HCEC 1CT (cell line): ENCODE results near the gene RCSD1.
A peak's percentile ranks its signal among the peaks of the same experiment; 100 is the strongest.

Experiments used
- DNase-seq: peaks from one replicate; pipeline ENCODE4 v3.0.0-alpha.2; 2017

RCSD1 gene

DNA sequence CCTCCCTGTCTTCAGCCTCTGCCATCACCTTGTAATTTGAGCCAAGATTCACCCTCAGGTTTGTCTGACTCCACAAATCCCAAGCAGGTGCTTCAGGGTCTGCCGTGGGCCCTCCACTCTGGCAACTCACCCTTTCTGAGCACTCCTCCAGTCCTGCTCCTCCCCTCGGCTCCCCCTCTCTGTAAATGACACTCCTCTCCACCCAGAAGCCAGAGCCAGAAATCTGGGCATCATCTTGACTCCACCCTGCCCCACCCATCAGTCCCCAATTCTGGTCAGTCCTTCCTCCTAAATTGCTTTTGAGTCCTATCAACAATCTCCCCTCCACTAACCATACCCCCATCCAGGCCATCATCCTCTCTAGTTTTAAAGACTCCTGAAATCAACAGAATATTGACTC lies 40.5 kb downstream of the RCSD1 start:
- no peak for DNase-seq

DNA sequence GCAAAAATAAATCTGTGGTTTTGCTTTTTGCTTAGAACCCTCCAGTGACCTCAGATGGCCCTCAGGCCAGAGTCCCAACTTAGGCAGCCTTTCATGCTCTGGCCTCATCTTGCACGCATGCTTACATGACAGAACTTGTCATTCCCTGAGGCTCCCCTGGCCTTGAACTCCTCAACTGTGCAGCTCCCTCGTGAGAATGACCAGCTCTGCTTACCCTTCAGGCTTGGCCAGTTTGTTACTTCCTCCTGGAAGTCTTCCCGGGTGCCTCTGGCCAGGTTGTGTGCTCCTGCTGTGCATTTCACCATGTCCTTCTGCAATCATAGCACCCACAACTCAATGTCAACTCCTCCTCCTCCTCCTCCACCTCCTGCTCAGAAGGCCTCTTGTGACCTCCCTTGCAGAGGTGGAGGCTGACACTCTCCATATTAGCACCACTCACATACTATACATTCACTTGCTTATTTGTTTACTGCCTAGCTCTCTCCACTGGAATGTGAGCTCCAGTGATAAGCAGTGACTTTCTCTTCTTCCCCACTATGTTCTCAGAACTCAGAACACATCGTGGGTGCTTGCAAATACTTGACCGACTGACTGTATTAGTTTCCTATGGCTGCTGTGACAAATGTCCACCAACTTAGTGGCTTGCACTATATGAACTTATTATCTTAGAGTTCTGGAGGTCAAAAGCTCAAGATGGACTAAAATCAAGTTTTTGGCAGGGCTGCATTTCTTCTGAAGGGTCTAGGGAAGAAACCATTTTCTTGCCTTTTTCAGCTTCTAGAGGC lies 41.9 kb downstream of the RCSD1 start:
- DNase-seq: no peak

DNA sequence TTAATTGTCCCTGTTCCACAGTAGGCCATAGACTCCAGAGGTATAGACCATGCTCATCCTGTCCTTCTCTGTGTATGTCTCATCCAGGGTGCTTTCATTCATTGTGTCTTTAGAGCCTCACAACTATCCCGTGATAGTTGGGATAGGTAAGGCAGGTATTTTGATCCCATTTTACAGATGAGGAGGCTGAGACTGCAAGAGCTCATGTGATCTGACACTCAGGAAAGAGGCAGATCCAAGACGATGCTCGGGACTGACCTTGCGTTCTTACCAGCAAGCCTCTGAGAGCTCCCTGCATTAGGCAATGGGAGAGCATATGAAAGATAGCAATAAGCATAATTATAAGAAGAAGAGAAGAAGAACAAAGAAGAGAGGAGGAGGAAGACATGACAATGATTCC lies 42.8 kb downstream of the RCSD1 start:
- DNase-seq: no peak

DNA sequence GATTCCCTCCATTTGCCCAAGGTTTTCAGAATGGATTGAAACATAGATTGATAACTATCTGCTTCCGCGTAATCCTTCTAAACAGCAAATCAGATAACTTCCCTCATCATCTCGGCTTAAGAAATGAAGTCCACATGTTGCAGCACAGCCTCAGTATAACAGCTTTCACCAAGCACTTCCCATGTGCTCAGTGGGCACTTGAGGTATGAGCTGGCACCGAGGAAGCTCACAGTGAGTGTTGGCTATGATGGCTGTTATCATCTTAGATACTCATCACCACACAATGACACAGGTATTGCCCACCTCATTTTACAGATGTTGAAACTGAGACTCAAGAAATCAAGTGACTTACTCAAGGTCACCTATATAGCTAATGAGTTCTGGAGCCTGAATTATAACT lies 43.2 kb downstream of the RCSD1 start:
- DNase-seq: no peak

DNA sequence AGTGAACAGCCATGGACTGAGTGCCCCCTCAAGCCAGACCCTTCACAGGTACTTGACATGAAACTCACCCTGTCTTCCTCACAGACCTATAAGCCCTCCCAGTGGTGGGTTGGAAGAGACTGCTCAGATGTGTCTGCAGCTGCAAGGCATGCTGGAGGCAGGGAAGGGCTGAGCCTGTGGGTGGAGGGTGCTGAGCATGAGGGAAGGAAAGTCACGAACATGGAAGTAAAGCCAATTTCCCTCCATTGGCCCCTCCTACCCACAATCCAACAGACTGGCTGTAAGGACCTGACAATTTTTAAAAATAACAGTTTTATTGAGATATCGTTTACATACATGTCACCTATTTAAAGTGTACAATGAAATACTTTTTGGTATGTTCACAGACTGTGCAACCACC lies 44.1 kb downstream of the RCSD1 start:
- no peak for DNase-seq

DNA sequence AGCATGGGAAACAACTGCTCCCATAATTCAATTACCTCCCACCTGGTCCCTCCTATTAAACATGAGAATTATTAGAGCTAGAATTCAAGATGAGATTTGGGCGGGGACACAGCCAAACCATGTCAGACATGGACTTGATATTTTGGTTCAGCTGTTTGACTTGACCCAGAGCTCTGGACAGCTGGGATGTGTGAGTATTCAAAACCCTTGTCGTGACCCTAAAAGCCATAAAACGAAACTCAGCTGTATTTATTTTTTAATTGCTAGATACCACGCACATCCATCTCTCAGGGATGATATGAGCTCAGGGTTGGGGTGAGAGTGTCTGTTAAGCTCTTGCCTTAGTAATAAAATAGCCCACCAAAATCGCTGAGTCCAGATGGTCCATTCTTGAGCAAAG lies 45.4 kb downstream of the RCSD1 start:
- DNase-seq: no peak

DNA sequence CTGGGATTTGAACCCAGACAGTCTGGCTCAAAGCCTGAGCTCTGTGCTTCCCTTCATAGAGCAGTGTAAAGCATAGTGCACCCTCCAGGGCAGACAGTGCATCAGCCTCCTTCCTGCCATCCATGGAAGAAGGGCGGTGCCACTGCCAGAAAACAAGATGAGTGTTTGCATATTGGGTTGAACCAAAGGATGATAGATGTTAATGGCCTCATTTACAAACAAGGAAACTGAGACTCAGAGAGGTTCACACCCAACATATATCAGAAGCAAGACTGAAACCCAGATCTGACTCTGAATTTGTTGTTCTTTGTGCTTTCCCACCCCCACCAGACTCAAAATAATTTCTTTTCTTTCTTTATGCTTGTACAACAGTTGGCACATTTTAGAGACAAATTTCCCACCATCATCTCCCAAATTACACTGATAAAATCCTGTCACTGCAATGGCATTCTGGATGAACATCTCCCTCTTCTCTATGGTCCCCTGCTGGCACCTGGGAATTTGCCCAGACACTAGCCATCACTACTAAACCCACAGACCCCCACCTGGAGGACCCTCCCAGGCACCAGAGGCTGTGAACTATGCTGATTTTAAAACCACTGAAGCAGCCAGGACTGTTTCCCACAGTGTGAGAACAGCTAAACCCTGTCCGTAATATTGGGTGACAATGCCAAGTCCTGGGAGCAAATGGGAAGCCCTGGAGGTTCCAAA lies 46.3 kb downstream of the RCSD1 start:
- no peak for DNase-seq

DNA sequence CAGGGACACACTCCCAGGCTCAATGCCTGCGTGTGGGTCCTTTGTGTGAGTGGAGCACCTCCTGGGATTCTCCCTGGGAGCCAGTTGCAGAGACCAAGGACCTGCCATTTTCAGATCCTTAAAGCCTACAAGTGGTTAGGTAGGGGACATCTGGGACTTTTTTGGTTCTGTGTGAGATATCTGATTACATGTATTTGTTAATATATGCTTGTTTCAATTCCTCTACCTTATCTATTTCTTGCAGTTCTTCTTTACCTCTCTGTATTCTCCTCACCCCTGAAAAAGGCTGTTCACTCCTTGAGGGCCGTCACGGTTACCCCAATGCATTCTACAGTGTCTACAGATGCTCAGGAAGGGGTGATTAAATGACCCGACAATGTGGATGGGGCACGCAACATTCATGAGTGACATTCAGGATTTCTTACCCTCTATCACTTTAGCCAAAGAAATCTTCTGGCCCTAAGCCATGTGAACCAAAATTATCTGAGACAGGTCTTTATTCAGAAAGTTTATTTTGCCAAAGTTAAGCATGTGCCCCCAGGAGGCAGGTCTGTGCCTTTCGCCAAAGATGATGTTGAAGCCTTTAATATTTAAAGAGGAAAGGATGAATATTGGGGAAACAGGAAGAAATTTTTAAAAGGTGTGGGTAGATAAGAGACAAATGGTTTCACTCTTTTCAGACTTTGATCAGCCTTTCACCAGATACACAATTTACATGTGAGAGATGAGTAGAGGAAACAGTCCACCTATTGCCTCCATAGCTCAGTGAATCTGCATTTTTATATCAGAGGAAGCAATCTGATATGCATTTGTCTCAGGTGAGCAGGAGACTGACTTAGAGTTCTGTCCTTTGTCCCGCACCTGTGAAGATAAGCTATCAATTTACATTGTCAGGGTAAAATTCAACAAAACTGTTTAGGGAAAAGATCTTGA lies 47.1 kb downstream of the RCSD1 start:
- no peak for DNase-seq

DNA sequence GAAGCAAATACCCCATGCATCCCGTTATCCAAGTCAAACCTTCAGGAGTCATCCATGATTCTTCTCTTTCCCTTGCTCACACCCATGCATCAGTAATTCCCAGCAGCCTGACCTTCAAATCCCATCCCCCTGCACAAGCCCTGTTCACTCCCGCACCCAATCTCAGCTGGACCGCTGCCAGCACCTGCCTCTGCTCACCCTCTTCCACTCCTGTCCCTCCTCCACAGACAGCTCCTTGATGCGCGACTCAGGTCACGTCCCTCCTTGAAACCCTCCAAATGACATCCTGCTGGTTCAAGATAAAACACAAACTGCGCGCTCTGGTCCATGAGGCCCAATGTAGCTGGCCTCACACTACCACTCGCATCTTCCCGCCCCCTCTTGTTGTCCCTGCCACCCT lies 48.4 kb downstream of the RCSD1 start:
- DNase-seq: no peak

DNA sequence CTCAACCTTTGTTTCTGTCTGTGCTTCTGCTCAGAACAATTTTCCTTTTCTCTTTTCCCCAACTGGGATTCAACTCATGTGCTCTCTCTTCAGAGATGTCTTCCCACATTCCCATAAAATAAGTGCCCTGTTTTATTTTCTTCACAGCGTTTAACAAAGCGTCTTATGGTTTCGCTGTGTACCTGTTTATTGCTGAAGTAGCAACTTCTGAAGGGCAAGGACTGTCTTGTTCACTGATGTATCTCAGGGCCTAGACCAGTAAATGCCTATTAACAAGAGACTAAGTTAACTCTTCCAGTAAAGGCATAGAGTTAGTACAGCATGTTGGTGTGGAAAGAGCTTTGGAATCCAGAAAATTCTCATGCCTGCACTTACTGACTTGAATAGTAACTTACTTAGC lies 48.8 kb downstream of the RCSD1 start:
- DNase-seq: no peak

DNA sequence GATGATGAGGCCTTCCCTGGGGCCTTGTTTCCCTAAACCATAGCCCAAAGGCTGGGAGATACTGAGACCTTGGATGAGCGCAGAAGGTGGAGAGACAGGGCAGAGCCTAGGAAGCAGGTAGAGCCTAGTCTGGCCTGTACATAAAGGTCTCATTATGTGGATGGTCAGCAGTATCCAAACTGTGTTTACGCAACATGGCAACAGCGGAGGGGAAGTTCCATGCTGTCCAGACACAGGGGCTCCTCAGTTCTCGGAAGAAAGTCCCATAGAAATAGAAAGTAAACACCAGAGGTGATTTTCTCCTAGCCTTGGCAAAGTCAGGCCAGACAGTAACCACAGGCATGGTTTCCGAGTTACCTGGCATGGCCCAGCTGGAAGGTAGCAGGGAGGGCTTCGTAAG lies 49.7 kb downstream of the RCSD1 start:
- DNase-seq: no peak

DNA sequence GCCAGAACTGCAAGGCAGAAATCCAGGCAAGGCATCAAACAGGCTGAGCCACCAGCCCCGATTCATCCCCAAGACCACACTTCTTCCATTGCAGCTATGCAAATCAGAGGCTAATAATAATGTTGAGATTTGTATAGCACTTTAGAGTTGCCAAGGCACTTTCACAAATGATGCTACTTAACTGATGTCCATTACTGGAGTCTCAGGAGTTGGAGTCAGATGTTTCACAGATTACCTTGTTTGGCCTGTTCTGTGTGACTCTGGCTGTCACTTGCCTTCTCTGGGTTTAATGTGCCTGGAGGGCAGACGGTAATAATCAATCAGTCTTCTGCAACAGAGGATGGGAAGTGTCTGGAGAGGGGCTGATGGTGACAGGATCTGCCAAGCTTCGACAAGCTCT lies 51.0 kb downstream of the RCSD1 start:
- no peak for DNase-seq

DNA sequence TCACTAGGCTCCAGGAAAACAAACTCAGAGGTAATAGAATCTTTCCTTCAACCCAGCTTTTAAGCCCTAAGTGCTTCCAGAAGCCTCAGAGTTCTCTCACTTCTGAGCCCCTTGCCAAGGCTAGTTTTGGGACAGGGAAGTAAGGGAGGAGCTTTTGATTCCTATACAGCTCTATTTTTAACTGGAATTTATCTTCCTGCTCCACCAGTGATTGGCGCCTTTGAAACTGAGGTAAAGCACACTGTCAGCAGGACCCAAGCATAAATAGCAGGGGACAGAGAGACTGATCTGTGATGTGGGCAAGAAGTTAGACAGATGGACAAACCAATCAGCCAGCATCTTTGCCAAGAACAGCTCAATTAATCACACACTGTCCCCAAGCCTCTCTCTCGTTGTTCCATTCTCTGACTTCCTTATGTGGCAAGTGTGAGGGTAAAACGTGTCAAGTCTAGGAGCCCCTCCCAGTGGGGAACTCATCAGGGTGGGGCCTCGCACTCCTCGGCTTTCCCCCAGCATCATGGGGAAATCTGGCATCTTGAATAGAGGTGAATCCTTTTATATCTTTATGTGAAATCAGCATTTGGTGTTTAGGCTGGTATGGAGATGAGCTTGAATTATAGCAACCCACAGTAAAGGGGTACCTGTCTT lies 51.5 kb downstream of the RCSD1 start:
- DNase-seq: no peak

DNA sequence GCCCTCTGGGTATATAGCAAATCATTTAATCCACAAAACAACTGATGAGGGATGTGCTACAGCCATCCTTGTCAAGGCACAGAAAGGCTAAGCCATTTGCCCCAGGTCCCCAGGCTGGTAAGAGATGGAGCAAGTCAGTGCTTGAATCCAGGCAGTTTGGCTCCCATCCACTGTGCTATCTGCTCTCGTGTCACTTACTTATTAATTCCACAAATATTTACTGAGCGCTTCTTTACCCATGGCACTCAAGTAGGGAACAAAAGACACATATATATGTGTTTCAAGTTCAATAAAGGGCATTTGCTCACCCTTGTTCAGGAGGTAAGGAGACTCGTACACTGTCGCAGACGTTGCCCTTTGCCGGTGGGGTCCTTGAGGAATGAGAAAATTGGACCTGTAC lies 53.2 kb downstream of the RCSD1 start:
- no peak for DNase-seq

DNA sequence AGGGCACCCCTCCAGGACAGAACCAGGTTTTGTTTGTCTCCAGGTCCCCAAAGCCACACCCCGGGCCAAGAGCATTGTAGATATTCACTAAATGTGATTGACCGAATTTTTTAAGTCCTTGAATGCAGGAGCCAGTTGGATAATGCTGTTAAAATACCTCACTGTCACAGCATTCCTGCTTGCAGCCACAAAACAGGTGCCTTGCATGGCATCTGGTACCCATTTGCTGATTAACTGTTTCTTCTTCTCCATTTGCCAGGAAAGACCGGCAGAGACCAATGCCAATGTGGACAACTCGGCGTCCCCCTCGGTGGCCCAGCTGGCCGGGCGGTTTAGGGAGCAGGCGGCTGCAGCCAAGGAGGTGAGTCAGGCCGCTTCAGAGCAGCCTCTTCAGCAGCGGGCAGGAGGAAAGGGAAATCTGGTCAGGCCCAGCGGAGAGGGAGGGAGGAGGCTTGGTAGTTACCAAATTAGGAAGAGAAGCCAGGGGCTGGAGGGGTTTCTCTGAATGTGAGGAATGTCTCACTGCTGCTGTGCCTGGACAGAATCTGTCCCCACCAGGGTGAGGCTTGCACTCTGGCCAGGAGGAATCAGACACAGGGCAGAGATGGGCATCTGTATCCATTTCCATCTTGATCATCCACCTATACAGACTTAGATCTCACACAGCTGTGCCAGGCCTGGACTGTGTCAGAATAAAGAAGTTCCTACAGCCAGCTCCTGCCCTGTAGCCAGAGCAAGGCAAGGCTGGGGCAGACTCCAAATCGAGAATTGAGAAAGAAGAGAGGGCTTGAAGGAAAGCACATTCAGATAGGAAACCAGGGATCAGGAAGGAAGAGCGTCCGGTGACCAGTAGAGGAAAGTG lies 53.8 kb downstream of the RCSD1 start:
- no peak for DNase-seq

DNA sequence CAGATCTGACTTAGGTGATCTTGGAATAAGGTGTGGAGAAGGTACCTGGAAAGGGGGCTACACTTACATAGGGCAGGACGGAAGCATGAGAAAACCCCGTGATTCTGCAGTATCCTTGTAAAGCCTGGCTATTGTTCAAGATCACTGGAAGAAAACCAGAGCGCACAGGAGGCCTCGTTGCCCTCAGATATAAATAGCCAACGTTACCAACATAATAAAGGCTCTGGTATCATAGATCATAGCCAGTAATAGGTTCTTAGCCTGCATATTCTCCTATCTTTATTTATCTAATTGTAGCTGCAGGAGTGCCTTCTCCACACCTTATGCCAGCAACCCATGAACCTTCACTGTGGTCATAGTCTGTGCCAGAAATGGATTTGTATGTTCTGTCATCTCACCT lies 55.8 kb downstream of the RCSD1 start:
- DNase-seq: no peak

DNA sequence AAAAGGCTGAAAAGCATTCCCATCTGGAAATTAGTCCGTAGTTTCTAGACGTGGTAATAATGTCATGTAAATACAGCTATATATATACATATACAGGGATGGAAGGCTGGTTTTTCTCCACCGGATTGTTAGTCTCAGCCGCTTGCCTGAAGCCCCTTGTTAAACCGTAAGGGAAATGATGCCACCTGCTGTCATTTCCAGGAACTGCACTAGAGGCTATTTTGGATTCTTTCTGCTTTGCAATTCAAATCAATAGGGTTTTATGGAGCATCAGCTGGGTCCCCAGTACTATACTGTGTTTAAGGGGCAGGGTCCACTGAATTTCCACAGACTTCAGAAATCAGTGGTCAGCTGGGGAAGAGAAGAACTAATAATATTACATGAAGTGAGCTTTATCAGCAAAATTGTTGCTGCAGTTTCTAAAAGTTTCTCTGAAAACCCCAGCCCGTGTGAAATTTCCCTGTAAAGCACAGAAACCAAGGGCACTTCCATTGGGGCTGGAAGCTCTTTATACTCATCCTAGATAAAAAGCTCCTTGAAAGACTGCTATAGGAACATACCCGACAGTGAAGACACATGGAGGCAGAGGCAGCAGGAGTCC lies 58.0 kb downstream of the RCSD1 start:
- DNase-seq: peak; percentile 45

DNA sequence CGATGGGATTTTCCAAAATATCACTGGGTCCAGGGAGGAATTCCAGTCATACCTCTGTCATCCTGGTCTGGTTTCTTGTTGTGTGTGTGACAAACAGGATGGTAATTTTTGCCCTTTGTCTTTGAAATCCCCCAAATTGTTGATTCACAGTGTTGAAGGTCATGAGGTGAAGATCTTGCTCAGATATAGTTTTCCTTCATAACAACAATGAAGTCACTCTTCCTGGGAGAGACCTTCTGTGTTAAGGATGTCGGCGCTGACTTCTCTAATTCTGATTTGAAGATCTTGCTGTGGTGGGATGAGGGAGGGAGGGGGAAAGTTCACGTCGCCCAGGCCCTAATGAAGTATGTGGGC lies 59.5 kb downstream of the RCSD1 start:
- DNase-seq: peak; percentile 5

DNA sequence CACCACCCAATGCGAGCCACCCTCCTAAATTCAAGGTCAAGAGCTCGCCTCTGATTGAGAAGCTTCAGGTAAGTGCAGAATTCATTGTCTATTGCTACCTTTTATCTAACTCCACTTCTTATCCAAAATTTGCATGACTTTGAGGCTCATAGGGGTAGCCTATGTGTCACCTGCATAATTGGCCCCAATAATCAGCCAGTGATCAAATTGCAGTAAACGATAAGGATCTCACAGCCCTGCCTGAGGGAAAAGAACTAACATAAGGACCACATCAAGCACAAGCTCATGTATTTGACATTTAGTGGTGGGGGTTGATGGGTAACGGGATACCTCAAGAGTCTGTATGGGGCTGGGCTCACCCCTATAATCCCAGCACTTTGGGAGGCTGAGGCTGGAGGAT lies 60.0 kb downstream of the RCSD1 start:
- DNase-seq: no peak

DNA sequence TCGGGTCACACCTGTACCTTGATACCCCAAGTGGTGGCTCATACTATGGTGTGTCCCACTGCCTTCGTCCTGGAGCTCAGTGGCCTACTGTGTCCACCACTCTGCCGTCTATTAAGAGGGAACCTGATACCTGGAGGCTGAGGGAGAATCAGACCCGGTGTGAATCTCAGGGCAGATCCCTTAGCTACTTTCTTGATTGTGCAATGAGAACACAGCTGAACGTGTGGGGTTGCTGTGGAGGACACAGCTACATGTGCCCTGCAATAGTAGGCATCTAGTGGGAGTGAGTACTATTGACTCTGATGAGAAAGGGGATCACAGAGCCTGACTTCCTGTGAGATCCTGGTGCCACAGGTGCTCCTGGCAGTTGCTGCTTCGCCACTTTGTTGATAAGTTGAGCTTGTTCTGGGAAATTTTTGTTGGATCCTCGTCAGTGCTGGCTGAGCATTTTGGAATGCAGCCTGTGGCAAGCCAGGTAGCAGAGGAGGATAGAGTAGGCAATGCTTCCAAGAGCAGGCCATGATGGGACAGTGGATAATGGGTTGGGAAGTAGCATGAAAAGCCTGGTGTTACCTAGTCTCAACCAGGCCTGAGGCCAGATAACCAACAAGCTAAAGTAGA lies 63.5 kb downstream of the RCSD1 start:
- DNase-seq: no peak

DNA sequence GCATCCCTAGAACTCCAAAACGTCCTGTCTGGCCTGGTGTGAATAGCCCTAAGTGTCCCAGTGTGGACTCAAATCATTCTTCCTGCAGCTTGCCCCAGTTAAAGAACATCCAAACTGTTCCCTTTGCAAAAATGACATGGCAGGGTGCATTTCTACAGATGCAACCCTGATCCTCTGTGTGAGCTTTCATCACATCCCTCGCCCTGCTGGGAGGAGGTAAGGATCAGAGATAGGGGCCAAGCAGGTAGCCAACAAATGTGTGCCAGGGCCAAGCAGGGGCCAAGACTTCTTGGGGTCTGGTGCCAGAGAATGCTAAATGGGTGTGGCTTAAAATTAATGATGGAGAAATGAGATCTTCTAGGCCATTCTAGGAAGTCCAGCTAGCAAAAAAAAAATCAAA lies 64.7 kb downstream of the RCSD1 start:
- DNase-seq: no peak
